ENCODE measurements around the gene PSMF1. TPM values are rescaled to one million over a fixed set of nuclear protein-coding genes. Genes with fewer than 3 reads are reported as not detected.
A peak's percentile ranks its signal among the peaks of the same experiment; 100 is the strongest.

The PSMF1 gene
- total RNA-seq, 1 donor from 2014 or later, result 133 TPM

DNA sequence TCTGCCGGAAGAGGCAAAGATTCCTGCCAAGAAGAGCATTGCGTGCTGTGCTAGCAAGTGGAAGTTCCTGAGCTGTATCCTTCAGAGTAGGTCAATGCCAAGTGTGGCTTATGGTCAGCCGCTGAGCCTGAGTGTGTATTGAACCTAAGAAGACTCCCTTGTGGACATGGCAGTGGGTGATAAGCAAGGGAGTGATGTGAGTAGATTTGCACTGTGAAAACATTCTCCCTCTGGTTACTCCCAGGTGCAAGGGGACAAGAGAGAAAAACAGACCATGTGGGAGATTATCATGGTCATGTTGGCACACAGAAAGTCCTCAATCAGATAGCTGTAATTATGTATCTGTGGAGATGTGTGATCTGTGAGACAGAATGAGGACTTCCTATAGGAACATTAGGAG lies 72.4 kb downstream of the PSMF1 start:
- TF ChIP-seq, protein P1, sequence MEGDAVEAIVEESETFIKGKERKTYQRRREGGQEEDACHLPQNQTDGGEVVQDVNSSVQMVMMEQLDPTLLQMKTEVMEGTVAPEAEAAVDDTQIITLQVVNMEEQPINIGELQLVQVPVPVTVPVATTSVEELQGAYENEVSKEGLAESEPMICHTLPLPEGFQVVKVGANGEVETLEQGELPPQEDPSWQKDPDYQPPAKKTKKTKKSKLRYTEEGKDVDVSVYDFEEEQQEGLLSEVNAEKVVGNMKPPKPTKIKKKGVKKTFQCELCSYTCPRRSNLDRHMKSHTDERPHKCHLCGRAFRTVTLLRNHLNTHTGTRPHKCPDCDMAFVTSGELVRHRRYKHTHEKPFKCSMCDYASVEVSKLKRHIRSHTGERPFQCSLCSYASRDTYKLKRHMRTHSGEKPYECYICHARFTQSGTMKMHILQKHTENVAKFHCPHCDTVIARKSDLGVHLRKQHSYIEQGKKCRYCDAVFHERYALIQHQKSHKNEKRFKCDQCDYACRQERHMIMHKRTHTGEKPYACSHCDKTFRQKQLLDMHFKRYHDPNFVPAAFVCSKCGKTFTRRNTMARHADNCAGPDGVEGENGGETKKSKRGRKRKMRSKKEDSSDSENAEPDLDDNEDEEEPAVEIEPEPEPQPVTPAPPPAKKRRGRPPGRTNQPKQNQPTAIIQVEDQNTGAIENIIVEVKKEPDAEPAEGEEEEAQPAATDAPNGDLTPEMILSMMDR (IDR thresholded peaks at IDR 0.05), result no peak
- H3K36me3 ChIP-seq, result no peaks in the 10 kb centered on the region
- H3K4me3 ChIP-seq, result no peak overlapping the region
- intact Hi-C loops (cut with DNase I), result no loop called here
- no peak overlapping the region for H3K27ac ChIP-seq
- no peaks in the 10 kb centered on the region for H3K9me3 ChIP-seq
- H3K4me1 ChIP-seq, result peaks cover 8% of the 10 kb centered on the region
- DNase-seq (no peak), ATAC-seq (no peak)
- H3K27me3 ChIP-seq, result no peaks in the 10 kb centered on the region

DNA sequence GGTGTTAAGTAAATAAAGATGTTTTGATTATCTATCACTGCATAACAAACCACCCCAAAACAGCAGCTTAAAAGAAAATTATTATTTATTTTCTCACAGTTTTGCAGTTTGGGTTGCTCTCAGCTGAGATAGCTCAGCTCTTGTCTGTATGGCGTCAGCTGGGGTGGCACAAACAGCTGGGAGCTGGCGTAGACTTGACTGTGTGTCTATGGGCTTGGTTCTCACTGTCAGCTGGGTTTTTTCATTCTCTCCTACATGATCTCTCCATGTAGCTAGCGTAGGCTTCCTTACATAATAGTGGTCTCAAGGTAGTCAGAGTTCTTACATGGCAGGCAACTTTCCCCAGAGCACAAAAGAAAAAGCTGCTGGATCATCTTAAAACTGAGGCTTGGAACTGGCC lies 72.9 kb downstream of the PSMF1 start:
- TF ChIP-seq, protein P1 (IDR thresholded peaks at IDR 0.05), result no peak
- peaks cover 8% of the 10 kb centered on the region for H3K4me1 ChIP-seq
- ATAC-seq (no peak), DNase-seq (no peak)
- no peaks in the 10 kb centered on the region for H3K9me3 ChIP-seq
- no peaks in the 10 kb centered on the region for H3K36me3 ChIP-seq
- H3K27ac ChIP-seq, result no peak overlapping the region
- H3K27me3 ChIP-seq, result no peaks in the 10 kb centered on the region
- intact Hi-C loops (cut with DNase I), result no loop called here
- H3K4me3 ChIP-seq, result no peak overlapping the region

DNA sequence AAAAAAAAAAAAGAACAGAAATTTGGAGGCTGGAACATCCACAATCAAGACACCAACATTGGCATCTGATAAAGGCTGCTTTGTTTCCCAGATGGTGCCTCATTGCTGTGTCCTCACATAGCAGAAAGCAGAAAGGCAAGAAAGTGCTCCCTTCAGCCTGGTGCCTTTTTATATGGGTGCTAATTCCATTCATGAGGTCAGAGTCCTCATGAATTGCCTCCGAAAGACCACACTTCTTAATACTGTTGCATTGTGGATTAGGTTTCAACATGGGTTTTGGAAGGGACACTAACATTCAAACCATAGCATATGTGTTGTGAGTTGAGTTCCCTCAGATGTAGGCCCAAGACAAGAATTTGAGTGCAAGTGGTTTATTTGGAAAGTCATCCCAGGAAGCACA lies 76.8 kb downstream of the PSMF1 start:
- ATAC-seq, result no peak
- Histone ChIP-seq H3K4me3 (no peak overlapping the region), H3K9me3 (no peaks in the 10 kb centered on the region), H3K27me3 (no peaks in the 10 kb centered on the region), H3K27ac (no peak overlapping the region), H3K4me1 (peaks cover 8% of the 10 kb centered on the region), H3K36me3 (no peaks in the 10 kb centered on the region)
- DNase-seq, result no peak
- intact Hi-C loops (cut with DNase I), result no loop called here
- TF ChIP-seq, protein P1 (IDR thresholded peaks at IDR 0.05), result no peak

- Histone ChIP-seq H3K27me3 (no peaks in the 10 kb centered on the region), H3K9me3 (no peaks in the 10 kb centered on the region), H3K27ac (no peak overlapping the region), H3K36me3 (no peaks in the 10 kb centered on the region), H3K4me1 (no peaks in the 10 kb centered on the region), H3K4me3 (no peak overlapping the region)
- TF ChIP-seq, protein P1 (IDR thresholded peaks at IDR 0.05), result no peak
- no peak for DNase-seq
- ATAC-seq, result peak; percentile 48
- intact Hi-C loops (cut with DNase I), result no loop called here
Measured at GRCh38 chr20:1196634-1197033, 78.2 kb downstream of the PSMF1 start.

DNA sequence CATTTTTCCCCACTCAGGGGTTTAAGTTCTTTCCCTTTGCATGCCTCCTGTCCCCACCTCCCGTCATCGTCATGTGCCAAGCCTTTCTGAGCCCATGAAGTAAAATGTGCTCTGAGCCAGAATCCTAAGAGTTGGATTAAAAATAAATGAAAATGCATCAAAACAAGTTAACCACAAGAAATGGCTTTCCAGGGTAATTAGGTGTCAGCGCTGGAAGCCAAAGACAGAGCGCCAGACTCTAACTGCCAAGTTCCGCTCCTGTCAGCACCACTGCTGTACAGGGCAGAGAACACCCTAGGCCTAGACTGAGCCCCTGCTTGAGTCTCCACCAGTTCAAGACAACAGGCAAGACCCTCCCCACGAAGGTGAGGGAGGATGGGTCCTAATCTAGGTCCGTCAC lies 79.4 kb downstream of the PSMF1 start:
- Histone ChIP-seq H3K4me1 (no peaks in the 10 kb centered on the region), H3K27ac (no peak overlapping the region), H3K36me3 (no peaks in the 10 kb centered on the region), H3K27me3 (no peaks in the 10 kb centered on the region), H3K9me3 (no peaks in the 10 kb centered on the region), H3K4me3 (no peak overlapping the region)
- peak; percentile 38 for ATAC-seq
- DNase-seq, result no peak
- intact Hi-C loops (cut with DNase I), result no loop called here
- TF ChIP-seq, protein P1 (IDR thresholded peaks at IDR 0.05), result no peak

- H3K4me3 ChIP-seq, result no peak overlapping the region
- ATAC-seq (no peak), DNase-seq (no peak)
- TF ChIP-seq, protein P1 (IDR thresholded peaks at IDR 0.05), result no peak
- intact Hi-C loops (cut with DNase I), result no loop called here
- no peaks in the 10 kb centered on the region for H3K36me3 ChIP-seq
- H3K9me3 ChIP-seq, result no peaks in the 10 kb centered on the region
- peaks cover 5% of the 10 kb centered on the region for H3K4me1 ChIP-seq
- H3K27me3 ChIP-seq, result no peaks in the 10 kb centered on the region
- H3K27ac ChIP-seq, result no peak overlapping the region
Measured at GRCh38 chr20:1198751-1199150, 80.3 kb downstream of the PSMF1 start.

Data from upper lobe of right lung (tissue), 1 donor.